Panc1 (cell line): ENCODE data around the gene LMAN2L. TPM values are rescaled to one million over a fixed set of nuclear protein-coding genes. Genes with fewer than 3 reads are reported as not detected.

Experiments used
- ATAC-seq: fragments of 200-7000 bp; cut with Tn5 transposase; 2 replicates; pipeline ENCODE4 v1.9.1; 2020; ENCODE audit warnings: mild to moderate bottlenecking, moderate library complexity
- BruUV-seq: library from RNA; stranded (reverse); fragments of 400-500 nt; replicated peaks from 2 replicates; lab custom pipeline; 2021; lab: Mats Ljungman, UMichigan
- CTCF ChIA-PET: fragments of 300-600 bp; sonication (Branson Sonifier 250); formaldehyde crosslinking; loops from one replicate; lab custom pipeline; 2022; ENCODE audit warnings: antibody characterized with exemption; lab: Charles Lee
- POLR2A ChIA-PET: fragments of 300-600 bp; sonication (Branson Sonifier 250); formaldehyde crosslinking; loops from one replicate; lab custom pipeline; 2022; ENCODE audit warnings: antibody characterized with exemption; lab: Charles Lee
- DNase-seq: peaks from one replicate; pipeline ENCODE4 v3.0.0-alpha.2; 2010; ENCODE audit warnings: low read depth, low spot score
- H3K27ac ChIP-seq: 2 replicates; pipeline ENCODE4 v1.5.1; 2011; ENCODE audit warnings: mild to moderate bottlenecking, low read length, inconsistent platforms
- H3K27me3 ChIP-seq: fragments of 200-500 bp; sonication (Bioruptor generic); 2 replicates; pipeline ENCODE4 v1.6.0; 2014; ENCODE audit warnings: low read length, inconsistent platforms; ENCODE audit not compliant: control insufficient read depth, insufficient read depth
- H3K36me3 ChIP-seq: fragments of 200-500 bp; sonication (Bioruptor generic); 2 replicates; pipeline ENCODE4 v1.5.1; 2014; ENCODE audit warnings: inconsistent platforms, mild to moderate bottlenecking, low read length, moderate library complexity; ENCODE audit not compliant: control insufficient read depth, insufficient read depth
- H3K4me1 ChIP-seq: 2 replicates; pipeline ENCODE4 v1.5.1; 2011; ENCODE audit warnings: inconsistent platforms, mild to moderate bottlenecking, low read length, moderate library complexity; ENCODE audit not compliant: control insufficient read depth, insufficient read depth
- H3K4me3 ChIP-seq, 2 experiments: 2 replicates each; pipeline ENCODE4 v1.5.1; 2011 to 2012; ENCODE audit warnings: low read depth in 2 of 2, low read length in 2 of 2, mild to moderate bottlenecking in 2 of 2, inconsistent platforms in 1 of 2, moderate library complexity in 1 of 2
- H3K9me3 ChIP-seq: fragments of 200-500 bp; sonication (Bioruptor generic); 2 replicates; pipeline ENCODE4 v1.5.1; 2014; ENCODE audit warnings: low read depth, mild to moderate bottlenecking, inconsistent platforms, low read length, moderate library complexity; ENCODE audit not compliant: control insufficient read depth, insufficient read depth
- CTCF ChIP-seq: fragments of 450-650 bp; IDR thresholded peaks from 2 replicates; pipeline ENCODE4 v1.5.1; 2017; ENCODE audit warnings: mild to moderate bottlenecking
- POLR2AphosphoS5 ChIP-seq: IDR thresholded peaks from 2 replicates; pipeline ENCODE4 v1.6.1; 2012; ENCODE audit warnings: mild to moderate bottlenecking, low read depth, low read length, moderate library complexity
- REST ChIP-seq, 2 experiments: IDR thresholded peaks; 2 replicates each; pipeline ENCODE4 v1.6.1; 2011 to 2012; ENCODE audit warnings: low read depth in 2 of 2, control low read depth in 1 of 2, low read length in 1 of 2, mild to moderate bottlenecking in 1 of 2, moderate library complexity in 1 of 2; ENCODE audit not compliant: insufficient read depth in 1 of 2
- SIN3A ChIP-seq: IDR thresholded peaks from 2 replicates; pipeline ENCODE4 v1.6.1; 2012; ENCODE audit warnings: low read depth, mild to moderate bottlenecking, low read length, moderate library complexity, borderline replicate concordance; ENCODE audit not compliant: insufficient read depth
- TCF7L2 ChIP-seq: IDR thresholded peaks from 2 replicates; pipeline ENCODE4 v1.6.1; 2011; ENCODE audit warnings: mild to moderate bottlenecking, low read depth, low read length, inconsistent platforms
- in situ Hi-C: cut with HindIII; loops from 2 replicates; pipeline ENCODE4 v1.10.0; 2016; ENCODE audit warnings: low sequenced_read_pairs, low pct_unique_long_range_greater_than_20kb
- intact Hi-C: fragments of 100-400 bp; cut with micrococcal nuclease; formaldehyde crosslinking; loops from one replicate; pipeline ENCODE4 v1.10.0; 2022; ENCODE audit not compliant: unreplicated experiment
- total RNA-seq: library from RNA; stranded (reverse); gene quantifications from one replicate; pipeline ENCODE4 v1.2.1, GENCODE V29; 2021; ENCODE audit not compliant: unreplicated experiment

The LMAN2L gene
- total RNA-seq, 1 experiment from 2014 or later, result 31.5 TPM

GRCh38 chr2:96760986-96761832, 21.3 kb upstream of the LMAN2L start:
- in situ Hi-C loops (no loop called here), intact Hi-C loops (loop anchor here (5.0 kb wide), 1 partner anchor 41 kb away; no protein-coding TSS in a partner anchor)
- peaks cover 30% of the 10 kb centered on the region for H3K4me1 ChIP-seq
- TF ChIP-seq REST (IDR thresholded peaks at IDR 0.05; ENCODE audit: insufficient read depth in 1 of 2, low read depth in 2 of 2, low read length in 1 of 2) (no peak), CTCF (peak; percentile 88)
- peak overlapping the region; percentile 81 for H3K27ac ChIP-seq
- H3K27me3 ChIP-seq, result no peaks in the 10 kb centered on the region
- peak; percentile 52 for ATAC-seq
- no peak for DNase-seq
- POLR2A ChIA-PET, result interaction anchor here (0.6 kb wide), 1 partner anchor 33 kb away, joined by 6 read pairs; no protein-coding TSS in a partner anchor
- CTCF ChIA-PET, result interaction anchor here (0.6 kb wide), 1 partner anchor 163 kb away, joined by 8 read pairs; no protein-coding TSS in a partner anchor
- H3K9me3 ChIP-seq, result no peaks in the 10 kb centered on the region
- peak overlapping the region; percentile 70 to 71 for H3K4me3 ChIP-seq
- no peaks in the 10 kb centered on the region for H3K36me3 ChIP-seq
- no TSS peak for BruUV-seq

GRCh38 chr2:96760036-96760985, 20.4 kb upstream of the LMAN2L start, which contains the start of gene CNNM4:
CNNM4 (plus strand) TSS chr2:96760902; CDS start chr2:96761000, 98 bp downstream.
- H3K27ac ChIP-seq, result peak within 1 kb of the TSS; percentile 81
- no peak for DNase-seq
- peak within 1 kb of the TSS; percentile 70 to 71 for H3K4me3 ChIP-seq
- TF ChIP-seq TCF7L2 (no peak), POLR2AphosphoS5 (peak; percentile 64; the same call in 1 of the 2 replicates), REST (IDR thresholded peaks at IDR 0.05; ENCODE audit: insufficient read depth in 1 of 2, low read depth in 2 of 2, low read length in 1 of 2) (no peak), CTCF (no peak), SIN3A (peak; percentile 46; the same call in 1 of the 2 replicates)
- intact Hi-C loops (loop anchor here (5.0 kb wide), 1 partner anchor 42 kb away; no protein-coding TSS in a partner anchor), in situ Hi-C loops (no loop called here)
- no peaks in the 10 kb centered on the region for H3K9me3 ChIP-seq
- H3K4me1 ChIP-seq, result peaks cover 30% of the 10 kb centered on the region
- CTCF ChIA-PET, result interaction anchor here (0.5 to 0.6 kb wide), 5 partner anchors 19 to 190 kb away, joined by 3 to 8 read pairs (median 4); no protein-coding TSS in a partner anchor
- POLR2A ChIA-PET, result interaction anchor here (0.6 to 0.7 kb wide), 3 partner anchors 32 to 87 kb away, joined by 3 to 19 read pairs (median 6); no protein-coding TSS in a partner anchor
- H3K36me3 ChIP-seq, result no peaks in the 10 kb centered on the region
- H3K27me3 ChIP-seq, result no peaks in the 10 kb centered on the region
- BruUV-seq, result no TSS peak
- ATAC-seq, result peak; percentile 90
